NB4 (cell line): ENCODE measurements around the gene GLP1R.
"Not testable (repeated sequence)": the region's sequence is repeated elsewhere in the genome, so short reads cannot be mapped to it uniquely, and the experiment has no call there.

Experiments used
- DNase-seq: peaks from one replicate; pipeline ENCODE4 v3.0.0; 2010; ENCODE audit warnings: low read depth
- H3K4me3 ChIP-seq: one replicate; pipeline ENCODE4 v1.5.1; 2011; ENCODE audit warnings: mild to moderate bottlenecking, low read depth, low read length, moderate library complexity
- CTCF ChIP-seq: IDR thresholded peaks from one replicate; pipeline ENCODE4 v1.5.1; 2012; ENCODE audit warnings: low read depth, low read length
- MAX ChIP-seq: IDR thresholded peaks from 2 replicates; pipeline ENCODE4 v1.6.1; 2011; ENCODE audit warnings: low read depth, low read length
- MYC ChIP-seq: IDR thresholded peaks from 2 replicates; pipeline ENCODE4 v1.6.1; 2011; ENCODE audit warnings: low read depth, low read length
- POLR2A ChIP-seq: IDR thresholded peaks from 2 replicates; pipeline ENCODE4 v1.6.1; 2011; ENCODE audit warnings: mild to moderate bottlenecking; ENCODE audit not compliant: insufficient read length; ENCODE audit errors: extremely low read depth

The GLP1R gene

GRCh38 chr6:39130691-39131090, 82.1 kb downstream of the GLP1R start:
- H3K4me3 ChIP-seq = no peak overlapping the region

GRCh38 chr6:39134761-39135160, 86.2 kb downstream of the GLP1R start:
- DNase-seq, H3K4me3 ChIP-seq: not testable (repeated sequence)

More at GRCh38 chr6:39130691-39131090, 82.1 kb downstream of the GLP1R start:
- no peak for DNase-seq
- TF ChIP-seq MYC (no peak), MAX (no peak), POLR2A (no peak), CTCF (no peak)

- DNase-seq, H3K4me3 ChIP-seq: not testable (repeated sequence)
Measured at GRCh38 chr6:39136207-39136606, 87.6 kb downstream of the GLP1R start.

GRCh38 chr6:39137245-39137644, 88.7 kb downstream of the GLP1R start:
- TF ChIP-seq CTCF (no peak), MYC (no peak), MAX (no peak), POLR2A (no peak)
- no peak overlapping the region for H3K4me3 ChIP-seq
- DNase-seq = peak; percentile 59
